ENCODE results near the gene TEAD2.
"Not testable (repeated sequence)": the region's sequence is repeated elsewhere in the genome, so short reads cannot be mapped to it uniquely, and the experiment has no call there.

Gene TEAD2

GRCh38 chr19:49391581-49392399, 29.6 kb upstream of the TEAD2 start:
- H3K27ac Mint-ChIP-seq = peak overlapping the region; percentile 69

GRCh38 chr19:49390929-49391359, 28.7 kb upstream of the TEAD2 start:
- H3K9me3 Mint-ChIP-seq = peaks cover 3% of the 10 kb centered on the region
- peak overlapping the region; percentile 69 for H3K27ac Mint-ChIP-seq
- H3K4me3 Mint-ChIP-seq = no peak overlapping the region
- H3K27me3 Mint-ChIP-seq = no peaks in the 10 kb centered on the region
- ATAC-seq = peak; percentile 72
- H3K4me1 Mint-ChIP-seq = peaks cover 54% of the 10 kb centered on the region
- H3K36me3 Mint-ChIP-seq = no peaks in the 10 kb centered on the region

More at GRCh38 chr19:49391581-49392399, 29.6 kb upstream of the TEAD2 start:
- H3K9me3 Mint-ChIP-seq = peaks cover 3% of the 10 kb centered on the region
- peaks cover 2% of the 10 kb centered on the region for H3K27me3 Mint-ChIP-seq
- ATAC-seq = peak; percentile 82
- no peaks in the 10 kb centered on the region for H3K36me3 Mint-ChIP-seq
- H3K4me1 Mint-ChIP-seq = peaks cover 54% of the 10 kb centered on the region
- peak overlapping the region; percentile 0 for H3K4me3 Mint-ChIP-seq

GRCh38 chr19:49390131-49390928, 28.1 kb upstream of the TEAD2 start:
- H3K4me3 Mint-ChIP-seq = no peak overlapping the region

GRCh38 chr19:49389406-49389805, 27.2 kb upstream of the TEAD2 start:
- peaks cover 3% of the 10 kb centered on the region for H3K9me3 Mint-ChIP-seq
- peaks cover 54% of the 10 kb centered on the region for H3K4me1 Mint-ChIP-seq
- no peaks in the 10 kb centered on the region for H3K27me3 Mint-ChIP-seq
- H3K4me3 Mint-ChIP-seq = peak overlapping the region; percentile 29
- no peaks in the 10 kb centered on the region for H3K36me3 Mint-ChIP-seq
- H3K27ac Mint-ChIP-seq = peak overlapping the region; percentile 69
- no peak for ATAC-seq

More at GRCh38 chr19:49390131-49390928, 28.1 kb upstream of the TEAD2 start:
- Mint-ChIP-seq H3K4me1 (peaks cover 54% of the 10 kb centered on the region), H3K36me3 (no peaks in the 10 kb centered on the region), H3K27ac (peak overlapping the region; percentile 69), H3K27me3 (no peaks in the 10 kb centered on the region), H3K9me3 (peaks cover 3% of the 10 kb centered on the region)
- no peak for ATAC-seq

- peak; percentile 84 for ATAC-seq
- H3K36me3 Mint-ChIP-seq = no peaks in the 10 kb centered on the region
- H3K4me3 Mint-ChIP-seq = peak within 1 kb of the TSS; percentile 83
- no peaks in the 10 kb centered on the region for H3K27me3 Mint-ChIP-seq
- peaks cover 54% of the 10 kb centered on the region for H3K4me1 Mint-ChIP-seq
- H3K9me3 Mint-ChIP-seq = peaks cover 3% of the 10 kb centered on the region
- H3K27ac Mint-ChIP-seq = peak within 1 kb of the TSS; percentile 69
Measured at GRCh38 chr19:49387936-49388372, 25.7 kb upstream of the TEAD2 start, which contains the start of gene KASH5. KASH5 (plus strand) TSS chr19:49388249; CDS start chr19:49390884, 2,635 bp downstream.

GRCh38 chr19:49383599-49383998, 21.4 kb upstream of the TEAD2 start:
- Mint-ChIP-seq H3K36me3 (peaks cover 10% of the 10 kb centered on the region), H3K27ac (no peak overlapping the region), H3K4me3 (no peak overlapping the region)

GRCh38 chr19:49382639-49383038, 20.4 kb upstream of the TEAD2 start:
- H3K4me1 Mint-ChIP-seq = peaks cover 6% of the 10 kb centered on the region
- H3K27ac Mint-ChIP-seq = no peak overlapping the region
- H3K27me3 Mint-ChIP-seq = no peaks in the 10 kb centered on the region
- peaks cover 10% of the 10 kb centered on the region for H3K36me3 Mint-ChIP-seq
- ATAC-seq = no peak
- H3K9me3 Mint-ChIP-seq = peaks cover 3% of the 10 kb centered on the region
- H3K4me3 Mint-ChIP-seq = no peak overlapping the region

More at GRCh38 chr19:49383599-49383998, 21.4 kb upstream of the TEAD2 start:
- ATAC-seq = no peak
- Mint-ChIP-seq H3K27me3 (no peaks in the 10 kb centered on the region), H3K9me3 (peaks cover 6% of the 10 kb centered on the region), H3K4me1 (peaks cover 16% of the 10 kb centered on the region)

GRCh38 chr19:49380391-49380790, 18.2 kb upstream of the TEAD2 start:
- no peaks in the 10 kb centered on the region for H3K4me1 Mint-ChIP-seq

GRCh38 chr19:49378512-49378911, 16.3 kb upstream of the TEAD2 start:
- peaks cover 10% of the 10 kb centered on the region for H3K27me3 Mint-ChIP-seq
- H3K36me3 Mint-ChIP-seq = peaks cover 10% of the 10 kb centered on the region
- no peak overlapping the region for H3K4me3 Mint-ChIP-seq
- no peak for ATAC-seq
- no peaks in the 10 kb centered on the region for H3K4me1 Mint-ChIP-seq
- peaks cover 3% of the 10 kb centered on the region for H3K9me3 Mint-ChIP-seq
- H3K27ac Mint-ChIP-seq = no peak overlapping the region

More at GRCh38 chr19:49380391-49380790, 18.2 kb upstream of the TEAD2 start:
- no peak for ATAC-seq
- no peak overlapping the region for H3K4me3 Mint-ChIP-seq
- no peak overlapping the region for H3K27ac Mint-ChIP-seq
- peaks cover 2% of the 10 kb centered on the region for H3K27me3 Mint-ChIP-seq
- H3K9me3 Mint-ChIP-seq = peaks cover 3% of the 10 kb centered on the region
- H3K36me3 Mint-ChIP-seq = peaks cover 10% of the 10 kb centered on the region

GRCh38 chr19:49374665-49375434, 12.6 kb upstream of the TEAD2 start:
- H3K4me1 Mint-ChIP-seq = no peaks in the 10 kb centered on the region
- H3K27me3 Mint-ChIP-seq = peaks cover 10% of the 10 kb centered on the region
- peaks cover 5% of the 10 kb centered on the region for H3K36me3 Mint-ChIP-seq
- no peak overlapping the region for H3K4me3 Mint-ChIP-seq
- ATAC-seq = no peak
- H3K27ac Mint-ChIP-seq = no peak overlapping the region
- no peaks in the 10 kb centered on the region for H3K9me3 Mint-ChIP-seq

- not testable (repeated sequence) for ATAC-seq, H3K9me3 Mint-ChIP-seq, H3K4me1 Mint-ChIP-seq, H3K4me3 Mint-ChIP-seq, H3K27ac Mint-ChIP-seq
- H3K27me3 Mint-ChIP-seq = peaks cover 10% of the 10 kb centered on the region
- H3K36me3 Mint-ChIP-seq = peaks cover 11% of the 10 kb centered on the region
Measured at GRCh38 chr19:49373174-49373573, 11.0 kb upstream of the TEAD2 start.

GRCh38 chr19:49371184-49371583, 9.0 kb upstream of the TEAD2 start:
- no peak overlapping the region for H3K27ac Mint-ChIP-seq

GRCh38 chr19:49368711-49369358, 6.6 kb upstream of the TEAD2 start:
- H3K27ac Mint-ChIP-seq = no peak overlapping the region
- no peaks in the 10 kb centered on the region for H3K27me3 Mint-ChIP-seq
- H3K36me3 Mint-ChIP-seq = peaks cover 11% of the 10 kb centered on the region
- no peaks in the 10 kb centered on the region for H3K4me1 Mint-ChIP-seq
- peaks cover 3% of the 10 kb centered on the region for H3K9me3 Mint-ChIP-seq
- H3K4me3 Mint-ChIP-seq = no peak overlapping the region
- no peak for ATAC-seq

More at GRCh38 chr19:49371184-49371583, 9.0 kb upstream of the TEAD2 start:
- peaks cover 10% of the 10 kb centered on the region for H3K27me3 Mint-ChIP-seq
- no peaks in the 10 kb centered on the region for H3K4me1 Mint-ChIP-seq
- peaks cover 3% of the 10 kb centered on the region for H3K9me3 Mint-ChIP-seq
- H3K36me3 Mint-ChIP-seq = peaks cover 11% of the 10 kb centered on the region
- no peak for ATAC-seq
- no peak overlapping the region for H3K4me3 Mint-ChIP-seq

GRCh38 chr19:49366110-49366509, 3.9 kb upstream of the TEAD2 start:
- Mint-ChIP-seq H3K36me3 (peaks cover 11% of the 10 kb centered on the region), H3K4me3 (no peak overlapping the region), H3K27ac (no peak overlapping the region), H3K27me3 (no peaks in the 10 kb centered on the region), H3K4me1 (no peaks in the 10 kb centered on the region), H3K9me3 (peaks cover 3% of the 10 kb centered on the region)
- no peak for ATAC-seq
